Lower leg skin (tissue), 3 donors: ENCODE data around the gene HMCN2.

Source experiments
- CTCF ChIP-seq, 3 donors: fragments of 450-650 bp; IDR thresholded peaks; one replicate each; pipeline ENCODE4 v1.5.1; 2016; ENCODE audit warnings: antibody characterized with exemption in 3 of 3, mild to moderate bottlenecking in 3 of 3, moderate library complexity in 2 of 3
- POLR2A ChIP-seq, 2 donors: fragments of 450-650 bp; IDR thresholded peaks; one replicate each; pipeline ENCODE4 v1.6.1; 2016 to 2017; ENCODE audit warnings: antibody characterized with exemption in 2 of 2, mild to moderate bottlenecking in 1 of 2, moderate library complexity in 1 of 2

DNA sequence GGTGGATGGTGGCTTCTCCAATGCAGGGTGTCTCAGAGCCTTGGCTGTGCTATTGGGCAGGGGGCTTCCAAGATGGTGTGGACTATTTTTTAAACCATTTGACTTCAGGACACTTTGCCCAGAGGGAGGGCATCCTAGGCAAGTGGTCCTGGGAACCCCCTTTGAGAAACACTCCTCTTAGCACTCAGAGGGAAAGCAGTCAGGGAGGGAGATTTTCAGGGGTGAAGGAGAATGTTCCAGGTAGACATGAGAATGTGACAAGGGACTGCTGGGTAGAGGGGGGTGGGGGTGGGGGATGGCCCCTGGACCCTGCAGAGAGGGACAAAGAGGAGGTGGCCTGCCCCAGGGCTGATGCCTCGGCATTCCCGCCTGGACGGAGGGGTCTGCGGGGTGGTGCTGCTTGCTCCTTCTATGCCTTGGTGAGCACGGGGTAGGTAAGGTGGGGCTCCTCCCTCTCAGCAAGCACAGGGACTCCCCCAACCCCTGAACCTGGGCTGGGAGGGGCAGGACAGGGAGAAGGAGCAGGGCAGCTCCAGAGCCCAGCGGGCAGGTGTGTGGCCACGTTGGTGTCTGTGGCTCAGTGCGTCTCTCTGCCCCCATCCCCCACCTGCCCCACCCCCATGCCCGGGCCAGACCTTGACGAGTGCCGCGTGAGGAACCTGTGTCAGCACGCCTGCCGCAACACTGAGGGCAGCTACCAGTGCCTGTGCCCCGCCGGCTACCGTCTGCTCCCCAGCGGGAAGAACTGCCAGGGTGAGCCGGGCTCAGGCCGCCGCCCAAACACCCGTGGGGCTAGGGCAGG lies 165.4 kb downstream of the HMCN2 start:
- TF ChIP-seq CTCF (IDR thresholded peaks at IDR 0.05) (no peak), POLR2A (IDR thresholded peaks at IDR 0.05) (no peak)
